GM18861 (cell line): Measurements from ENCODE around the gene AKT1S1.
A peak's percentile ranks its signal among the peaks of the same experiment; 100 is the strongest.

Source experiments
- ATAC-seq: cut with Tn5 transposase; IDR thresholded peaks from one replicate; pipeline ENCODE4 v1.9.1; 2021; ENCODE audit not compliant: unreplicated experiment

Gene AKT1S1

GRCh38 chr19:49883094-49883493 is 5.9 kb upstream of the AKT1S1 start:
- no peak for ATAC-seq

GRCh38 chr19:49882643-49883042 is 5.5 kb upstream of the AKT1S1 start:
- ATAC-seq, result no peak

GRCh38 chr19:49881672-49882394 is 4.7 kb upstream of the AKT1S1 start:
- no peak for ATAC-seq

DNA sequence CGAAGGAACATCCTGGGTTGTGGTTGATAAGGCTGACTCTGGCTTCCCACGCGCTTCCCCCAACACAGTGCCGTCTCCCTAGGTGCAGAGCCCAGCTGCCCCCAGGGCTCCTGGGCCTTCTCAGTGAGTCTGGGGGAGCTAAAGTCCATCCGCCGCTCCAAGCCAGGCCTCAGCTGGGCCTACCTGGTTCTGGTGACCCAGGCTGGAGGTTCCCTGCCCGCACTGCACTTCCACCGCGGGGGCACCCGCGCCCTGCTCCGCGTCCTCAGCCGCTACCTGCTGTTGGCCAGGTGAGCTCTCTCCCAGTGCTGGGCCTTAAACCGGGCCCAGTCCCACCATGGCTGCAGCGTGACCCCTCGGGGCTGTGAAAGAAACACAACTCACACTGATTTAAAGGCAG is 4.0 kb upstream of the AKT1S1 start:
- ATAC-seq, result no peak

DNA sequence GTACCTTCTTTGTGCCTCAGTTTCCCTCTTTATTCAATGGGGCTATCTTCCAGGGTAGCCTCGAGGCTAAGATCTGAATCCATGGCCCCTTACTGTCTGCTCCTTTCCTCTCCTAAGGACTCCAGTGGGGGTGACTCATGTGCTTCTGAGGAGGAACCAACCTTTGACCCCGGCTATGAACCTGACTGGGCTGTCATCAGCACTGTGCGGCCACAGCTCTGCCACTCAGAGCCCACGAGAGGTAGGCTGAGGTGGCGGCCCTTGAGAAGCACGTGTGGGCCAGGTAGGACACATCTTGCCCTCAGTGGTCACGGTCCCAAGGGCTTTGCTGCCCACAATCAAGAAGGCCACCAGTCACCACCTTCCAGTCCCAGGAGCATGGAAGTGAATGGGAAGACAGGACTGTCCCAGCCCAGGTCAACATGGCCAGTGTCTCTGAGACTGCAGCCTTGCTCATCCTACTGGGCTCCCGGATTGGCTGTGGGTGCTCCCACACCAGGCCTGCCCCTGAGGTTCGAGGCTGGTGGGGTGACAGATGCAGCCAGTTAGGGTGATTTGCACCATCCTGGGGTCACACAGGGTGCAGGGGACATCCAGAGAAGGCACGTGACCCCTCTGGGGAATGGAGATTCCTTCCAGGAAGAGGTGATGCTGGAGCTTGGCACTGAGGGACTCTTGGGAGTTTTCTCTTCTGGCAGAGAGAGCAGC is 3.2 kb upstream of the AKT1S1 start:
- ATAC-seq, result no peak

- ATAC-seq, result no peak
Measured at GRCh38 chr19:49879243-49879963, 2.2 kb upstream of the AKT1S1 start.

GRCh38 chr19:49878744-49879070 is 1.6 kb upstream of the AKT1S1 start:
- ATAC-seq, result no peak

- ATAC-seq, result peak; percentile 27
Measured at GRCh38 chr19:49877879-49878743, 956 bp upstream of the AKT1S1 start.

DNA sequence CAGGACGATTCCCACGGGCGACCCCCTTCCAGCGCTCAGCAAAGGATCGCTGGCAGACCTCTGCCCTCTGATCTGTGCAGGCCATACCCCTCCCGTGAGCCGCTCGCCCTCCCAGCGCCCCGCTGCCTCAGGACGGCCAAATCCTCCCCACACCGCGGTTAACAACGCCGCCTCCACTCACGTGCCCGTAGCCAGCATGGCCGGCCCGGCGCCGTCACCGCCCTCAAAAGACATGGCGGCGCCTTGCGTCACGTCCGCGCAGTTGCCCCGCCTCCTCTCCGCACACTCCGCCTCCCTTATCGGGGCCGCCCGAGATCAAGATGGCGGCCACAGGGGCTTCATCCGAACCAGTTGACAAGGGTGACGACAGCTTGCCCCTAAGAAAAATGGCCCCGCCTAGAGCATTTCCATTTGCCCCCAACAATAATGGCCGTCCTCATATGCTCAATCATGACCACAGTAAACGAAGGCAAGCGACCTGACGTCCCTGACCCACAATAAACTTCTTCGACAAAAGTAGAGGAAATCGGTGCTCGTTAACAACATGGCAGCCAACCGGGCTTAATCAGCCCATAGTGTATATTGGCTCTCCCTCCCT is 634 bp downstream of the AKT1S1 start:
- ATAC-seq, result peak; percentile 36

DNA sequence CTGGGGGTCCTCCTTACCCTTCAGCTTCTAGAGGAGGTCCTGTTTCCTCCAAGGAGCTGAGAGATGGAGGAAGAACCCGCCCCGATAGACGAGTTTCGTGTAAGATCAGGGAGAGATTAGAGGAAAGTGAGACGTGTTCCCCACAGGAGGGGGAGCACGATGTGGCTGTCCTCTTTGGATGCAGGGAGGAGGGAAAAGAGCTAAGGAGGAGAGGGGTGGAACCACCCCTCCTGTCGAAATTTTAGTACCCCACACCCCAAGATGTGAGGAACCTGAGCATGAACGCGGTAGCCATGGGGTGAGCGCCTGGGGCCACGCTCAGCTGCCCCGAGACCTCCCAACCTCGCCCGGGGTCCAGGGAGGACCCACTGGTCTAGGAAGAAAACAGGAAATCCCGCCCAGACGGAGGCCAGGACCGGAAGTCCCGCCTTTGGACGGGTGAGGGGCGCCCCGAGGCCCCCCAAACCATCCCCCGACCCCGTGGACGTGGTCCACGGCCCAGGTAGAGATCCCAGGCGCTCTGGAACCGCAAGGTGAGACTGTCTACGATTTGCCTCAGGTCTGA is 1.2 kb downstream of the AKT1S1 start:
- no peak for ATAC-seq

- no peak for ATAC-seq
Measured at GRCh38 chr19:49875177-49875576, 2.0 kb downstream of the AKT1S1 start.

DNA sequence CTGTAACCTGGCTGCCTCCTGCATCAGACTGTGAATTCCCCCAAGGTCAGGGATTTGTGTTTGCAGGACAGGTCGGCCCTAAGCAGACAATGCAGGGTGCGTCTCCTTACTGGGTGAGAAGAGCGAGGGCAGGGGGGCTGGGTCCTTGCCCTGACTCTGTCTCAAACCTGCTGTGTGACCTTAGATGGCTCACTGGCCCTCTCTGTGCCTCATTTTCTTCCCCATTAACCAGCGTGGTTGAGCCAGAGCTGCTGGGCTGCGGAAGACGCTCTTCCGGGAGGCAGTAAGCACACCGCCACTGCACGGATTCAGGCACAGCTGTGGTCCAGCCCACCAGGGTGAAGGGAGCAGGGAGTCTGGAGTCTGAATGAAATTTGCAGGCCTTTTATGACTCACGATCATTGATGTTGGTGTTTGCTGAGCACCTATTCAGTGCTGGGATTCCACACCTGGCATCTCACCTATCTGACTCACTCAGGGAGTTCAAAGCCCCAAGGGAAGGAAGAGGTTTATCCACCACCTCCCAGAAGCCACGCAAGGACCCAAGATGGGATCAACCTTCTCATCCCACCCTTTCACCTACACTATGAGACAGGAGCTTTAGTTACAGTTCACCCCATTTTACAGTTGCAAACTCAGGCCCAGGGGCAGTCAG is 2.5 kb downstream of the AKT1S1 start:
- no peak for ATAC-seq

DNA sequence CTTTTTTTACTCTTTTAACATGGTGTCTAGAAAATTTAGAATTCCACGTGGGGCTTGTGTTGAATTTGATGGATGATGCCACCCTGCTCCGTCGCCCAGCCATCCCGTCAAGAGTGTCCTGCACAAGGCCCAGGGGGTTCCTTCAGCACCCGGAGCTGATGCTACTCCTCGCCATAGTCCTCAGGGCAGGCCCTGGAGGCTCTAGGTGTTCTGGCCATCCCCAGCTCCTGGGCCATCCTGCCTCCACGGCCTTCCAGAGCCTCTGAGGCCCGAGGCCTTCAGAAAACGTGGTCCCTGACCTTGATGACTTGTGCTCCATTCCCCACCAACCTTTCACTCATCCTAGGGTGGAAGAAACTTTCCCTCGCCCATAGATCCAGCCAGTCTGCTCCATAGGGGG is 3.3 kb downstream of the AKT1S1 start:
- ATAC-seq, result no peak

- no peak for ATAC-seq
Measured at GRCh38 chr19:49873129-49873521, 4.0 kb downstream of the AKT1S1 start.

- no peak for ATAC-seq
Measured at GRCh38 chr19:49872245-49873128, 4.7 kb downstream of the AKT1S1 start.

GRCh38 chr19:49871349-49871985 is 5.7 kb downstream of the AKT1S1 start:
- no peak for ATAC-seq

DNA sequence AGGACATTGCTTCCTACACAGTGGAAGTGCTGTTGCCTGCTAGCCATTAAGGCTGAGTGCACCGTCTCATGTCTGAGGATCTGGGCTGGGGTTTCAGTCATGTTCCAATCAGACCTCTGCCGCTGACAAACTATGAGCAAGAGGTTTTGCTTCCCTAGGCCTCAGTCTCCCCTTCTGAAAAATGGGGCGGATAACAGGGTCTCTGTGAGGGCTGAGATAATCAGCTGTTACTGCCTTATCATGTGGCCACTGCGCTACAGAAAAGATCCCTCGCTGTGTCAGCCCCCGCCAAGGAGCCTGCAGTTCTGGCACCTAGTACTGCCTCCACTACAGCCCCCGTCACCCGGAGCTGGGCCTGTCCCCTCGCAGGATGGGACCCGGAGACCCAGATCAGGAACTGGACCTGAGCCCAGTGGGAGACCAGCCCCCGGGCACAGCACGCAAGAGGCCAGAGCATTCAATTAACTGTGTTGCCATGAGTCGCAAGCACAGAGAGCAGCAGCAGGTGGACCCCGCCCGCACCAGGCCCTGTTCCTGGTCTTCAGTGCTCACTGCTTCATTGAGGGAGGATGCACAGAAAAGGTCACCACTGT is 6.8 kb downstream of the AKT1S1 start:
- no peak for ATAC-seq
